Measurements from ENCODE around the gene FKBP5.

The FKBP5 gene

GRCh38 chr6:35663447-35664235, 25.1 kb downstream of the FKBP5 start:
- peak; percentile 90 for DNase-seq (ENCODE audit: low spot score)

GRCh38 chr6:35662999-35663398, 25.7 kb downstream of the FKBP5 start:
- no peak for DNase-seq (ENCODE audit: low spot score)

- no peak for DNase-seq (ENCODE audit: low spot score)
Observed at GRCh38 chr6:35654883-35655282, 33.8 kb downstream of the FKBP5 start.

GRCh38 chr6:35651244-35651643, 37.5 kb downstream of the FKBP5 start:
- DNase-seq (ENCODE audit: low spot score), result no peak

- no peak for DNase-seq (ENCODE audit: low spot score)
Observed at GRCh38 chr6:35650015-35650414, 38.7 kb downstream of the FKBP5 start.

- DNase-seq (ENCODE audit: low spot score), result no peak
Observed at GRCh38 chr6:35648203-35648602, 40.5 kb downstream of the FKBP5 start.

GRCh38 chr6:35647400-35647799, 41.3 kb downstream of the FKBP5 start:
- no peak for DNase-seq (ENCODE audit: low spot score)

GRCh38 chr6:35643162-35643535, 45.6 kb downstream of the FKBP5 start:
- no peak for DNase-seq (ENCODE audit: low spot score)

GRCh38 chr6:35642471-35643161, 46.1 kb downstream of the FKBP5 start:
- DNase-seq (ENCODE audit: low spot score), result no peak

- DNase-seq (ENCODE audit: low spot score), result no peak
Observed at GRCh38 chr6:35640017-35640664, 48.6 kb downstream of the FKBP5 start.

- DNase-seq (ENCODE audit: low spot score), result no peak
Observed at GRCh38 chr6:35638679-35639078, 50.0 kb downstream of the FKBP5 start.

GRCh38 chr6:35637911-35638310, 50.8 kb downstream of the FKBP5 start:
- DNase-seq (ENCODE audit: low spot score), result no peak

GRCh38 chr6:35635601-35636597, 52.8 kb downstream of the FKBP5 start:
- DNase-seq (ENCODE audit: low spot score), result no peak

- DNase-seq (ENCODE audit: low spot score), result peak; percentile 30
Observed at GRCh38 chr6:35634316-35634715, 54.4 kb downstream of the FKBP5 start.

- DNase-seq (ENCODE audit: low spot score), result no peak
Observed at GRCh38 chr6:35633579-35634089, 55.1 kb downstream of the FKBP5 start.

GRCh38 chr6:35629876-35630378, 58.8 kb downstream of the FKBP5 start:
- DNase-seq (ENCODE audit: low spot score), result no peak

GRCh38 chr6:35626401-35626800, 62.3 kb downstream of the FKBP5 start:
- DNase-seq (ENCODE audit: low spot score), result no peak

- no peak for DNase-seq (ENCODE audit: low spot score)
Observed at GRCh38 chr6:35624341-35625070, 64.2 kb downstream of the FKBP5 start.

- no peak for DNase-seq (ENCODE audit: low spot score)
Observed at GRCh38 chr6:35622283-35622682, 66.4 kb downstream of the FKBP5 start.

- no peak for DNase-seq (ENCODE audit: low spot score)
Observed at GRCh38 chr6:35620706-35621105, 68.0 kb downstream of the FKBP5 start.

GRCh38 chr6:35613762-35614161, 75.0 kb downstream of the FKBP5 start:
- no peak for DNase-seq (ENCODE audit: low spot score)

Data from kidney capillary endothelial cell (primary cell).